Kidney epithelial cell (primary cell): ENCODE data around the gene SLC25A6. TPM values are rescaled to one million over a fixed set of nuclear protein-coding genes. Genes with fewer than 3 reads are reported as not detected.

ENCODE experiments used
- DNase-seq: peaks from one replicate; pipeline ENCODE4 v3.0.0-alpha.2; 2010; ENCODE audit warnings: low read depth
- H3K27me3 ChIP-seq: 2 replicates; pipeline ENCODE4 v1.6.0; 2011; ENCODE audit warnings: low read length; ENCODE audit not compliant: control insufficient read depth, insufficient read depth
- H3K36me3 ChIP-seq: 2 replicates; pipeline ENCODE4 v1.5.1; 2011; ENCODE audit warnings: low read length; ENCODE audit not compliant: control insufficient read depth, insufficient read depth
- H3K4me3 ChIP-seq: 2 replicates; pipeline ENCODE4 v1.5.1; 2011; ENCODE audit warnings: low read depth, mild to moderate bottlenecking, control low read depth, low read length
- total RNA-seq: library from RNA; depleted of rRNA; stranded (reverse); fragments of >200 nt; gene quantifications from 2 replicates; pipeline ENCODE4 v1.2.3, GENCODE V29; 2015
- TF ChIP-seq, protein P1 (sequence below): IDR thresholded peaks from 2 replicates; pipeline ENCODE4 v1.5.1; 2011; ENCODE audit warnings: mild to moderate bottlenecking, moderate library complexity, low read length, control low read depth, inconsistent platforms; ENCODE audit not compliant: insufficient read depth, poor library complexity, severe bottlenecking

SLC25A6 gene
- total RNA-seq, 1 donor from 2014 or later = 450 TPM

DNA sequence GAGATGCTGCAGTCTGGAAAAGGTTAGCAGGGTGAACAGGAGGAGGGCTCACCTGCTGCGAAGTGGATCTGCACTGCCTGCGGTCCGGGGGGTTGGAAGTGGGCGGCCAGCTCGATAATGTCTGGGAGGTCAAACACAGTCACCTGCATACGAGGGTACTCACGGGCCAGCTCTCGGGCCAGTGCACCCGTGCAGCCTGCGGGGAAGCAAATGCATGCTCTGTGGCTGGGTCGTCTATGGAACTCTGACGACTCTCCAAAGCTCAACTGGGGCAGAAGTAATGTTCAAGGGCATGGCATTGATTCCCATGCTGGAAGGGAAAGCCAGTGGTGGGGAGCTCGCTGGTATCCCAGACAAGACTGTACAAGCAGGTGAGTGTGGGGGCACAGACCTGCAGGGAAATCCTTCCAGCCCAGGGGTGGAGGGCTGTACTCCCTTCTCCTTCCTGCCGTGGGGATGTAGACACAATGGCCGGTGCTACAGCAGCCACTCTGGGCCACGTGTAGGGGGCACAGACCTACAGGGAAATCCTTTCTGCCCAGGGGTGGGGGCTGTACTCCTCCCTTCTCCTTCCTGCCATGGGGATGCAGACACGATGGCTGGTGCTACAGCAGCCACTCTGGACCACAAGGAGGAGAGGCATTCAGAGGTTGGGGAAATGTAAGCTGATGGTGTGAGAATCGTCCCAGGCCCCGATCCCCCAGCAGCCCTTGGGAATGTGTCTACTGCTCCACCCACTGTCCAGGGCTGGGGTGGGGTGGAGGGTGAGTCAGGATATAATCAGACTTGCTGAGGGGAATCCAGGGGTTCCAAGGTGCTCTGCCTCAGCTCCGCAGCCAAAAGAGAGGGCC is 26.2 kb upstream of the SLC25A6 start:
- H3K36me3 ChIP-seq = peaks cover 4% of the 10 kb centered on the region
- TF ChIP-seq, protein P1, sequence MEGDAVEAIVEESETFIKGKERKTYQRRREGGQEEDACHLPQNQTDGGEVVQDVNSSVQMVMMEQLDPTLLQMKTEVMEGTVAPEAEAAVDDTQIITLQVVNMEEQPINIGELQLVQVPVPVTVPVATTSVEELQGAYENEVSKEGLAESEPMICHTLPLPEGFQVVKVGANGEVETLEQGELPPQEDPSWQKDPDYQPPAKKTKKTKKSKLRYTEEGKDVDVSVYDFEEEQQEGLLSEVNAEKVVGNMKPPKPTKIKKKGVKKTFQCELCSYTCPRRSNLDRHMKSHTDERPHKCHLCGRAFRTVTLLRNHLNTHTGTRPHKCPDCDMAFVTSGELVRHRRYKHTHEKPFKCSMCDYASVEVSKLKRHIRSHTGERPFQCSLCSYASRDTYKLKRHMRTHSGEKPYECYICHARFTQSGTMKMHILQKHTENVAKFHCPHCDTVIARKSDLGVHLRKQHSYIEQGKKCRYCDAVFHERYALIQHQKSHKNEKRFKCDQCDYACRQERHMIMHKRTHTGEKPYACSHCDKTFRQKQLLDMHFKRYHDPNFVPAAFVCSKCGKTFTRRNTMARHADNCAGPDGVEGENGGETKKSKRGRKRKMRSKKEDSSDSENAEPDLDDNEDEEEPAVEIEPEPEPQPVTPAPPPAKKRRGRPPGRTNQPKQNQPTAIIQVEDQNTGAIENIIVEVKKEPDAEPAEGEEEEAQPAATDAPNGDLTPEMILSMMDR = no peak
- no peaks in the 10 kb centered on the region for H3K27me3 ChIP-seq
- DNase-seq = no peak
- no peak overlapping the region for H3K4me3 ChIP-seq

DNA sequence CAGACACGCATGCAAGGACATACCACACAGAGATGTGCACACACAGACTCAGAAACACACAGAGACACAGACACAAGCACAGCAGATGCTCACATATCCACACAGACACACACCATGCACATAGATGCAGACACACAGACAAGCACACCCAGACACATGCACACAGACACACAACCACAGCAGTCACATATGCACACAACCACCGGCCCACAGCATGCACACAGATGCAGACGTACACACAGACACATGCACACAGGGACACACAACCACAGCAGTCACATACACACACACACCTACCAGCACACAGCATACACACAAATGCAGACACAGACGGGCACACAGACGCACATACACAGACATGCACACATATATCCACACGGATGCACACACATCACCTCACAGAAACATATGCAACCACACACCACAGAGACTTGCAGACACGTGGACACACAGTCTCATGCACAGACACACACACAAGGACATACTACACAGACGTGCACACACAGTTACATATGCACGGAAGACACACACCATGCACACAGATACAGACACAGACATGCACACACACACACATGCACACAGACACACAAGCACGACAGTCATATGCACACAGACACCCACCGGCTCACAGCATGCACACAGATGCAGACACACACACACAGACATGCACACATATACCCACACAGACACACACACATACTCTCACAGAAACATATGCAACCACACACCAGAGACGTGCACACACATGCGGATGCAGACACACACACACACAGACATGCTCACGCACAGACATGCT is 25.2 kb upstream of the SLC25A6 start:
- peaks cover 4% of the 10 kb centered on the region for H3K36me3 ChIP-seq
- H3K4me3 ChIP-seq = no peak overlapping the region
- H3K27me3 ChIP-seq = no peaks in the 10 kb centered on the region
- no peak for DNase-seq
- TF ChIP-seq, protein P1 = no peak

DNA sequence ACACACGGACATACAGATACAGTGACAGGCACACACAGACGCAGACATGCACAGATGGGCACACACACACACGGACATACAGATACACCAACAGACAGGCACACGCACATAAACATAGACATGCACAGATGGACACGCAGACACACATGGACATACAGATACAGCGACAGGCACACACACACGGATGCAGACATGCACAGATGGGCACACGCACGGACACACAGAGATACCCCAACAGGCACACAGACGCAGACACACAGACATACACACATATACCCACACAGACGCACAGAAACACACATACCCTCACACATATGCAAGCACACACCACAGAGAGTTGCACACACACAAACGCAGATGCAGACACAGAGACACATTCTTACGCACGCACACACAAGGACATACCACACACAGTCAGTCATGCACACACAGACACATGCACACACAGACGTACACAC is 24.4 kb upstream of the SLC25A6 start:
- no peak for DNase-seq
- Histone ChIP-seq H3K4me3 (no peak overlapping the region), H3K36me3 (peaks cover 2% of the 10 kb centered on the region), H3K27me3 (no peaks in the 10 kb centered on the region)
- TF ChIP-seq, protein P1 = no peak

DNA sequence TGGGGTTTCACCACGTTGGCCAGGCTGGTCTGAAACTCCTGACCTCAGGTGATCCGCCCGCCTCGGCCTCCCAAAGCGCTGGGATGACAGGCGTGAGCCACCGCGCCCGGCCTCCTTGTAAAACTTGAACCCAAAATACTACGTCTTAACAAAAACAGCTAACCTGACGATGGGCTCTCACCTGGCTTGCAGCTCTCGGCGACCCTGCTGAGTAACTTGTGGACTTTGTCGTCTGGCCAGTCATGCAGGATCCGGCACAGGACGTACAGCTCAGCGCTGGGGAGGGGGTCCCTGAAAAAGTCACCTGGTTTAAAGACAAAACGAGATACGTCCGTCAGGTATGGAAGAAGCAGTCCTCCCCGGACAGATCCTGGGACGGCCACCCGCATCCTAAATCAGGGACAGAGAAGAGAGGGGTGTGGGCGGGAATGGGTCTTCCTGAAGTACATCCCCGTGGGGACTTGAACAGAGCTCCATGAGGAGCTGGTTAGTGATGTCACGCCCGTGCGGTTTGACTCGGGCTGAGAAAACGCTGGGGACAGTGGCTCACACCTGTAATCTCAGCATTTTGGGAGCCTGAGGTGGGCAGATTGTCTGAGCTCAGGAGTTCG is 20.7 kb upstream of the SLC25A6 start:
- Histone ChIP-seq H3K36me3 (no peaks in the 10 kb centered on the region), H3K27me3 (no peaks in the 10 kb centered on the region), H3K4me3 (no peak overlapping the region)
- DNase-seq = no peak
- TF ChIP-seq, protein P1 = no peak

DNA sequence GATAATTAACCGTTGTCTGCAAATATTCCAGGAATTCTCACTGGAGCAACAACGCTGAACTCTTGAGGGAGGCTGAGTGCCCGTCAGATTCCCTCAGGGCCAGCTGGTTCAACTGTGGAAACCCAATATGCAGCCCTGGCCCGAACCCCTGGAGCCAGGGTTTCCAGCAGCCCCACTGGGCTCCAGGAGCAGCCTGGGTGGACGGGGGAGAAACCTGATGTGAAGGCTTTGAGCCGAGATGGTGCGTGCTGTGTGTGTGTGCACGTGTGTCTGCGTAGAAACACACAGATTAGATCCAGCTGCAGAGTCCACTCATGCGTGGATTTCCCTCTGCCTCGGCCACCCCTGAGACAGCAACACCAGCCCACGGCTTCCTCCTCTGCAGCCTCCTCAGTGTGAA is 19.4 kb upstream of the SLC25A6 start:
- H3K36me3 ChIP-seq = no peaks in the 10 kb centered on the region
- TF ChIP-seq, protein P1 = no peak
- H3K4me3 ChIP-seq = no peak overlapping the region
- H3K27me3 ChIP-seq = no peaks in the 10 kb centered on the region
- no peak for DNase-seq
